Smooth muscle cell of trachea (primary cell): ENCODE results near the gene AFG3L2. TPM values are rescaled to one million over a fixed set of nuclear protein-coding genes. Genes with fewer than 3 reads are reported as not detected.

Source experiments
- total RNA-seq: library from RNA; depleted of rRNA; stranded (reverse); fragments of >200 nt; gene quantifications from 2 replicates; pipeline ENCODE4 v1.2.1, GENCODE V29; 2014

Gene AFG3L2
- total RNA-seq: 41.4 and 47.6 TPM in 2 replicates

GRCh38 chr18:12376754-12377555 is at the start of gene AFG3L2:
AFG3L2 (minus strand) TSS chr18:12377227; CDS start chr18:12377082, 145 bp downstream.

DNA sequence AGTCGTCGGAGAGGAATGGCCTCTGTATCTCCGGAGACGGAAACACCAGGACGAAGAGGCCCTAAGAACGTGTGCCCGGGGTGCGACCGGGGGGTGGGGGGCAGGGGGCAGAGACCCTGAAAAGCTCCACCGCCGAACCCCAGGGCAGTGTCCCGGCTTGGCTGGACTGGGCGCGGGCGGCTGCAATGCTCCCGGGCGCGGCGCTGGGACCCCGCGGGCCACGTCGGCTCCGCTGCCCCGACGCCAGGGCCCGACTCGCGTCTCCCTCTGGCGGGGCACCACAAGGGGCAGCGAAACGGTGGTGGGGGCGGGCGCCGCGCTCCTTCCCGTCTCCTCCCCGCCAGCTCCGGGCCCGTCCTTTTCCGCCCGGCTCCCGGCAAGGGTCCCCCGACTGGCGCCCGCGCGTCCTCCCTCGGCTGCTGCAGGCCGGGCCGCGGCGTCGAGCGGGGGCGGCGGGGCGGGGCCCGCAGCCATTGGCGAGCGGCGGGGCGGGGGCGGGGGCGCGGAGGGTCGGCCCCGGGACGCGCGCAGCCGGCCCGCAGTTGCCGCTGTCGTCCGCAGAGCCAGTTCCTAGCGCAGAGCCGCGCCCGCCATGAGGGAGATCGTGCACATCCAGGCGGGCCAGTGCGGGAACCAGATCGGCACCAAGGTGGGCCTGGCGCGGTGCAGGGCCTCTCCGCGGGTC is 69.2 kb downstream of the AFG3L2 start, which contains the start of gene TUBB6:
Gene TUBB6, plus strand, starts transcription at position 541 of the 685 bp plus-strand sequence. Its CDS starts 52 bp downstream, at position 593.

Other genes with a start within 250 kb of the AFG3L2 start
- gene CIDEA, start 122.9 kb downstream of the AFG3L2 start, total RNA-seq: 0.29 TPM in 1 of 2 replicates, not detected in the other
- gene TUBB6, start 69.0 kb downstream of the AFG3L2 start, total RNA-seq: 933 and 1,036 TPM in 2 replicates
- gene PRELID3A, start 30.7 kb upstream of the AFG3L2 start, total RNA-seq: 6.8 and 11.2 TPM in 2 replicates